CD4-positive, alpha-beta T cell treated with Interleukin-4 for 4 hours (primary cell): ENCODE results near the gene KLHL21.
"Not testable (repeated sequence)": the region's sequence is repeated elsewhere in the genome, so short reads cannot be mapped to it uniquely, and the experiment has no call there.

ENCODE experiments used
- DNase-seq: peaks from one replicate; pipeline ENCODE4 v3.0.0-alpha.2; 2020

The KLHL21 gene

GRCh38 chr1:6624710-6625583 lies 22.3 kb upstream of the KLHL21 start, which contains the start of gene THAP3:
Gene THAP3 (plus strand): TSS chr1:6624868. CDS start chr1:6625219, 351 bp downstream.
- DNase-seq = peak; percentile 88

GRCh38 chr1:6623269-6623965 lies 20.7 kb upstream of the KLHL21 start:
- DNase-seq = no peak

- no peak for DNase-seq
Observed at GRCh38 chr1:6622396-6623152, 19.9 kb upstream of the KLHL21 start.

GRCh38 chr1:6621429-6622391 lies 19.0 kb upstream of the KLHL21 start:
- no peak for DNase-seq

GRCh38 chr1:6619045-6619444 lies 16.4 kb upstream of the KLHL21 start:
- DNase-seq = no peak

- no peak for DNase-seq
Observed at GRCh38 chr1:6614929-6615785, 12.5 kb upstream of the KLHL21 start.

- peak; percentile 36 for DNase-seq
Observed at GRCh38 chr1:6614019-6614928, 11.6 kb upstream of the KLHL21 start.

- DNase-seq = peak; percentile 99
Observed at GRCh38 chr1:6613361-6614018, 10.8 kb upstream of the KLHL21 start, which contains the start of gene PHF13. Gene PHF13 (plus strand): TSS chr1:6613731. CDS start chr1:6614067, 336 bp downstream.

GRCh38 chr1:6612641-6613360 lies 10.1 kb upstream of the KLHL21 start:
- DNase-seq = no peak

GRCh38 chr1:6603915-6604558 lies 1.4 kb upstream of the KLHL21 start:
- DNase-seq = no peak

GRCh38 chr1:6603238-6603914 lies 707 bp upstream of the KLHL21 start:
- peak; percentile 58 for DNase-seq

GRCh38 chr1:6601923-6602668 lies 573 bp downstream of the KLHL21 start:
- no peak for DNase-seq

- peak; percentile 93 for DNase-seq
Observed at GRCh38 chr1:6601049-6601922, 1.4 kb downstream of the KLHL21 start.

GRCh38 chr1:6600410-6601048 lies 2.1 kb downstream of the KLHL21 start:
- DNase-seq = no peak

- not testable (repeated sequence) for DNase-seq
Observed at GRCh38 chr1:6599991-6600390, 2.7 kb downstream of the KLHL21 start.
